Chondrocyte (in vitro differentiated cells): ENCODE data around the gene TSPO. TPM values are rescaled to one million over a fixed set of nuclear protein-coding genes. Genes with fewer than 3 reads are reported as not detected.

Source experiments
- DNase-seq: peaks from one replicate; pipeline ENCODE4 v3.0.0; 2021; ENCODE audit warnings: mixed read lengths, low spot score
- H3K27ac Mint-ChIP-seq: one replicate; pipeline ENCODE4 v1.8.0; 2021; ENCODE audit warnings: mild to moderate bottlenecking, moderate library complexity, mixed read lengths; ENCODE audit not compliant: unreplicated experiment
- H3K27me3 Mint-ChIP-seq: 2 replicates; pipeline ENCODE4 v1.8.0; 2021; ENCODE audit warnings: low read depth, mixed read lengths
- H3K36me3 Mint-ChIP-seq: 2 replicates; pipeline ENCODE4 v1.8.0; 2021; ENCODE audit warnings: low read depth, mixed read lengths
- H3K4me1 Mint-ChIP-seq: 2 replicates; pipeline ENCODE4 v1.8.0; 2021; ENCODE audit warnings: low read depth, mild to moderate bottlenecking, mixed read lengths
- H3K4me3 Mint-ChIP-seq: one replicate; pipeline ENCODE4 v1.8.0; 2021; ENCODE audit warnings: mild to moderate bottlenecking, moderate library complexity, mixed read lengths; ENCODE audit not compliant: unreplicated experiment
- H3K9me3 Mint-ChIP-seq: 2 replicates; pipeline ENCODE4 v1.8.0; 2021; ENCODE audit warnings: low read depth, mixed read lengths
- total RNA-seq: library from RNA; stranded (reverse); gene quantifications from 3 replicates; pipeline ENCODE4 v1.2.1, GENCODE V29; 2021
- TF ChIP-seq, protein P1 (sequence below): fragments of 200-600 bp; sonication (generic); IDR thresholded peaks from 2 replicates; pipeline ENCODE4 v1.5.0; 2021; ENCODE audit warnings: antibody characterized with exemption, mild to moderate bottlenecking, moderate library complexity

TSPO gene
- total RNA-seq, 1 donor from 2014 or later: 288 TPM

DNA sequence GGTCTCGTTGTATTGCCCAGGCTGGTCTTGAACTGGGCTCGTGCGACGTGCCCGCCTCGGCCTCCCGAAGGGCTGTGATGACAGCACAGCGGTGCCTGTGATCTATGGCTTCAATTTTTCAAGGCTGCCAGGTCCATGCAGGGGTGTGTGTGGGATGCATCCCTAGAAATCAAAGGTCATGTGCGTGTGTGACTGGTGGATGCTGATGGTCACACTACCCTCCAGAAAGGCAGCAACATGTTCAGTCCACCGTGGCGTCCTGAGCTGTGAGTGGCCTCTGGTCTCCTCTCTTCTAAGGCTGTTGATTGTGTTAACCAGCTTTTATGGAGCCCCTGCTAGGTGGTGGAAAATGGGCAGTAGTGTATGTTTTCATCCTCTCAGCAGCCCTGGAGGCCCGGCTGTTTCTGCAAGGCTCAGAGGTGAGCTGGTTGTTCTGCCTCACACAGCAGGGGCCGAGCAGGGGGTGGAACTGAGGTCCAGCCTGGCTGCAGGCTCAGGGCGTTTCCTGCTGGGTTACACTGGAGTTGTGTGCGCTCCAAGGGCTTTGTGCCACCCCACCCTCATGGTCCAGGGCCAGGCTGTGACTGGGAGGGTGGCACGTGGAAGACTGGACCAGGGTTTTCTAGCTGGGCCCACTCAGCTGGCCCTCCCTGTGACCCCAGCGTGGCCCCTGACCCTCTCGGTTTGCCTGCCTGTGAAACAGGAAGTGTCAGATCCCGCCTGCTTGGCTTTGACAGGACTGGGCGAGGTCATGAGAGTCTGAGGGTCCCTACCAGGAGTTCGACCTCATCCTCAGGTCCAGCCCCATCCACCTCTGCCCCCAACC, 33.1 kb upstream of the TSPO start:
- H3K27me3 Mint-ChIP-seq: peaks cover 13% of the 10 kb centered on the region
- H3K4me3 Mint-ChIP-seq: no peak overlapping the region
- DNase-seq: no peak
- H3K9me3 Mint-ChIP-seq: no peaks in the 10 kb centered on the region
- TF ChIP-seq, protein P1, sequence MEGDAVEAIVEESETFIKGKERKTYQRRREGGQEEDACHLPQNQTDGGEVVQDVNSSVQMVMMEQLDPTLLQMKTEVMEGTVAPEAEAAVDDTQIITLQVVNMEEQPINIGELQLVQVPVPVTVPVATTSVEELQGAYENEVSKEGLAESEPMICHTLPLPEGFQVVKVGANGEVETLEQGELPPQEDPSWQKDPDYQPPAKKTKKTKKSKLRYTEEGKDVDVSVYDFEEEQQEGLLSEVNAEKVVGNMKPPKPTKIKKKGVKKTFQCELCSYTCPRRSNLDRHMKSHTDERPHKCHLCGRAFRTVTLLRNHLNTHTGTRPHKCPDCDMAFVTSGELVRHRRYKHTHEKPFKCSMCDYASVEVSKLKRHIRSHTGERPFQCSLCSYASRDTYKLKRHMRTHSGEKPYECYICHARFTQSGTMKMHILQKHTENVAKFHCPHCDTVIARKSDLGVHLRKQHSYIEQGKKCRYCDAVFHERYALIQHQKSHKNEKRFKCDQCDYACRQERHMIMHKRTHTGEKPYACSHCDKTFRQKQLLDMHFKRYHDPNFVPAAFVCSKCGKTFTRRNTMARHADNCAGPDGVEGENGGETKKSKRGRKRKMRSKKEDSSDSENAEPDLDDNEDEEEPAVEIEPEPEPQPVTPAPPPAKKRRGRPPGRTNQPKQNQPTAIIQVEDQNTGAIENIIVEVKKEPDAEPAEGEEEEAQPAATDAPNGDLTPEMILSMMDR: no peak
- no peak overlapping the region for H3K27ac Mint-ChIP-seq
- peaks cover under 1% of the 10 kb centered on the region for H3K36me3 Mint-ChIP-seq
- peaks cover 6% of the 10 kb centered on the region for H3K4me1 Mint-ChIP-seq

DNA sequence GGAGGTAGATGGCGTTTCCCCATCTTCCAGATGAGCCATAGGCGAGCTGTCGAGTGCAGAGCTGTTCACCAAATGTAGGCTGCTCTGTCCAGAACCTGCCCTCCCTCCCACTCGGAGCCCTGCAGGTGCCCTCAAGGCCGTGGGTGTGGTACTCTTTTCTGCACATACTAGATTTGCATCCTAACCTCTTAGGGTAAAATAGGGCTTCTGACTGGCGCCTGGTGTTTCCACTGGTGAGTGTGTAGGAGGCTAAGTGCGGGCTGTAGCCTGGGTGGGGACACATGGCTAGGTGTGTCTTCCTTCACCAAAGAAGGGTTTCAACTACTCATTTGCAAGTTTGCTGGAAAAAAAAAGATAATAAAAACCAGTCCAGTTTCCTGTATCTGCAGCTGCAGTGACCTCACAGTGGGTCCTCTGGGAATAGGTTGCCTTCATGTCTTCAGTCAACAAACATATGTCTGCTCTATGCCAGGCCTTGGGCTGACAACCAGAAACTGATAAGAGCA, 32.4 kb upstream of the TSPO start:
- H3K9me3 Mint-ChIP-seq: no peaks in the 10 kb centered on the region
- no peak overlapping the region for H3K27ac Mint-ChIP-seq
- H3K27me3 Mint-ChIP-seq: peaks cover 5% of the 10 kb centered on the region
- no peak overlapping the region for H3K4me3 Mint-ChIP-seq
- H3K36me3 Mint-ChIP-seq: no peaks in the 10 kb centered on the region
- peaks cover 6% of the 10 kb centered on the region for H3K4me1 Mint-ChIP-seq
- TF ChIP-seq, protein P1: no peak
- DNase-seq: no peak

DNA sequence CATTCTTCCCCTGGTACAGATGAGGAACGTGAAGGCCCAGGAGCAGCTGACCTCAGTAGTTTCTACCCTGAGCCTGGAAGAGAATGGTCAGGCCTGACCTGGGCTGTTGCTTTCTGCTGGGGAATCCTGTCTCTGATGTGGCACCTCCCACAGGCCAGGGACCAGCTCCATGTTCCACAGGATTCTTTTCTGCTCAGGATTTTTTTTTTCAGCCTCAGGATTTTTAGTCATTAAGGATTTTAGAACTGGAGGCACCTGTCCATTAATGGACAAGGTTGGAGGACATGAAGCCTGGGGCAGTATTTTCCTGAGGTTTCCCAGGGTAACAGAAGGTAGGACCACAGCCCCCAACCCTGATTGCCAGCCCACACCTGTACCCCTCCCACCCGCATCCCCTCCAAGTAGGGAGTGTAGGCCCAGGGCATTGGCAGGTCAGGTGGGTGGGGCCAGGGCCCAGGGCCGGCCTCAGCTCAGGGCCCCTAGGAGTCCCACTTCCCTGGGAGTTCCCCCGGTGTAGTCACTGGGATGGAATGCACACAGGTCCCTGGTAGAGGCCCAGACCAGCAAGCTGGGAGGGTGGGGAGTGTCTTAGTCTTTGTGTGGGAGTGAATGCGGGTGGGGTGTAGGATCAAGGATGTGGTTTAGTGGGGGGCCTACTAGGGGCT, 24.7 kb upstream of the TSPO start:
- TF ChIP-seq, protein P1: no peak
- no peaks in the 10 kb centered on the region for H3K36me3 Mint-ChIP-seq
- no peak overlapping the region for H3K4me3 Mint-ChIP-seq
- H3K27me3 Mint-ChIP-seq: no peaks in the 10 kb centered on the region
- peak overlapping the region; percentile 51 for H3K27ac Mint-ChIP-seq
- DNase-seq: no peak
- H3K9me3 Mint-ChIP-seq: no peaks in the 10 kb centered on the region
- H3K4me1 Mint-ChIP-seq: peaks cover 7% of the 10 kb centered on the region

DNA sequence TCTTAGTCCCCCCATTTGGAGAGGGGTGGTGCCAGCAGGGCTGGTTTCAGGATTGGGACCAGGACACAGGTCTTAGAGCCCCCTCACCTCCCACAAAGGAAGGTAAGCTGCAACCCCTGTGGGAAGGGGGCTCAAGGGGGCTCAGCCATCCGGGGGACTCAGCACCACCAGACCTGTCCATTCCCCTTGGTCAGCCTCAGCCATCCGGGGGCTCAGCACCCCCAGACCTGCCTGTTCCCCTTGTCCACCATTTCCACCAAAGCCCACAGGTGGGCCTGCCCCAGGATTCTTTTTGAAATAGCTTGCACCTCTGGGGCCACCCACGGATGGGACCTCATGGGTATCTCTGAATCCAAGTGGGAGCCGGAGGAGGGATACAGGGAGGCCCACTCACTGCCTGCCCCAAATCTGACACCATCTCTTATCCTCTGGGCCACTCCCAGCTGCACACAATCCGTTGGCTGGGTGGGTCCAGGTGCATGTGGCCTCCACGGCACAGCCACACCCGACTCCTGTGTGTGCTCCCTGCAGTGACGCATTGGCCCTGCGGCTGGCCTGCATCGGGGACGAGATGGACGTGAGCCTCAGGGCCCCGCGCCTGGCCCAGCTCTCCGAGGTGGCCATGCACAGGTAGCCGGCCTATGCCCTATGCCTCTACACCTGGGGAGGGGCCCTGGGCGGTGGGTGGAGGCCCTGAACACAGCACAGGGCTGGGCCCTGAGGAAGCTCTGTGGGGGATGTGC, 24.0 kb upstream of the TSPO start:
- DNase-seq: no peak
- H3K4me1 Mint-ChIP-seq: peaks cover 7% of the 10 kb centered on the region
- H3K9me3 Mint-ChIP-seq: no peaks in the 10 kb centered on the region
- H3K4me3 Mint-ChIP-seq: no peak overlapping the region
- no peak overlapping the region for H3K27ac Mint-ChIP-seq
- no peaks in the 10 kb centered on the region for H3K36me3 Mint-ChIP-seq
- no peaks in the 10 kb centered on the region for H3K27me3 Mint-ChIP-seq
- TF ChIP-seq, protein P1: no peak

DNA sequence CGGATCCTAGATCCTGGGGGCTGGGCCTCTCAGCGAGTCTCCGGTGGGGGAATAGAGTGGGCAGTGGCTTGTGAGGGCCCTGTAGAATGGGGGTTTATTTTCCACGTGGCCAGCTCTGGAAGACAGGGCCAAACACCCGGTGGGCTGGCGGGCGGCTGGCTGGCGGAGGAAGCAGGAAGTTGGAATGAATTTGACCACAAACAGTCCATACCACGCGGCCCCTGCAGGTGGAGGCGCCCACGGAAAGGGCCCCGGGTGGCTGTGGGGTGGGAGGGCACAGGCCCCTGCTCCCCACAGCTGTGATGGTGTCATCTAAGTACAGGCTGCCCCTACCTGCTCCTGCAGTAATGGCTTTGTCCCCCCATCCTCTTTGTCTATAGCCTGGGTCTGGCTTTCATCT, 23.2 kb upstream of the TSPO start:
- H3K9me3 Mint-ChIP-seq: no peaks in the 10 kb centered on the region
- no peak overlapping the region for H3K4me3 Mint-ChIP-seq
- H3K27me3 Mint-ChIP-seq: no peaks in the 10 kb centered on the region
- TF ChIP-seq, protein P1: no peak
- peaks cover 7% of the 10 kb centered on the region for H3K4me1 Mint-ChIP-seq
- H3K36me3 Mint-ChIP-seq: no peaks in the 10 kb centered on the region
- no peak for DNase-seq
- no peak overlapping the region for H3K27ac Mint-ChIP-seq
